Measurements from ENCODE around the gene BICD2.
"Not testable (repeated sequence)": the region's sequence is repeated elsewhere in the genome, so short reads cannot be mapped to it uniquely, and the experiment has no call there.

BICD2 gene

DNA sequence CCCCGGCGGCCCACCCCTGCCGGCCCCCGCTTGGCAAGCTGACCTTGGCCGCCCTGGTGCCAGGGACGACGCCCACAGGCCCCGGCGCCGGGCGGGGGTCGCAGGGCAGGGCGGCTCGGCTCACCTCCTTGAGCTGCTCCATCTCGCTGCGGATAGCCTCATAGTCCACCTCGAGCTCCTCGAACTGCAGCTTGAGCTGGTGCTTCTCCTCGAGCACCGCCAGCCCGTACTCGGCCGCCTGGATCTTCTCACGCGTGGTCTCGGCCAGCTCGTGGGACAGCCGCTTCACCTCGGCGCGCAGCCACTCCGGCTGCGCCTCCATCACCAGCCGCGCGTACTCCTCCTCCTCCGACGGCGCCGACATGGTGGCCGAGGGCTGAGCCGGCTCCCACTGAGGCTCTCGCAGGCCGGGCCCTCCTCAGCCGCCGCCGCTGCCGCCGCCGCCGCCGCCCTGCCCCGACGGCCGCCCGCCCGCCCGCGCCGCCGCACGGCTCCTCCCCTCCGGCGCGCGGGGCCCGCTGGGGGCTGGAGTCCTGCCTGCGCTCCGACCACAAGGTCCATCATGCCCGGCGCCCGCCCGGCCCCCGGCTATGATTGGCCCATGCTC lies at the start of gene BICD2:
BICD2 (minus strand) TSS at position 453 of the 607 bp plus-strand sequence; CDS start at position 364, 89 bp downstream.
- DNase-seq (ENCODE audit: low read depth in 2 of 2) = peak in 1 of 2 donors; percentile 93

- DNase-seq (ENCODE audit: low read depth in 2 of 2) = not testable (repeated sequence)
These were observed 45.1 kb upstream of the BICD2 start for GRCh38 chr9:92809629-92810326.

DNA sequence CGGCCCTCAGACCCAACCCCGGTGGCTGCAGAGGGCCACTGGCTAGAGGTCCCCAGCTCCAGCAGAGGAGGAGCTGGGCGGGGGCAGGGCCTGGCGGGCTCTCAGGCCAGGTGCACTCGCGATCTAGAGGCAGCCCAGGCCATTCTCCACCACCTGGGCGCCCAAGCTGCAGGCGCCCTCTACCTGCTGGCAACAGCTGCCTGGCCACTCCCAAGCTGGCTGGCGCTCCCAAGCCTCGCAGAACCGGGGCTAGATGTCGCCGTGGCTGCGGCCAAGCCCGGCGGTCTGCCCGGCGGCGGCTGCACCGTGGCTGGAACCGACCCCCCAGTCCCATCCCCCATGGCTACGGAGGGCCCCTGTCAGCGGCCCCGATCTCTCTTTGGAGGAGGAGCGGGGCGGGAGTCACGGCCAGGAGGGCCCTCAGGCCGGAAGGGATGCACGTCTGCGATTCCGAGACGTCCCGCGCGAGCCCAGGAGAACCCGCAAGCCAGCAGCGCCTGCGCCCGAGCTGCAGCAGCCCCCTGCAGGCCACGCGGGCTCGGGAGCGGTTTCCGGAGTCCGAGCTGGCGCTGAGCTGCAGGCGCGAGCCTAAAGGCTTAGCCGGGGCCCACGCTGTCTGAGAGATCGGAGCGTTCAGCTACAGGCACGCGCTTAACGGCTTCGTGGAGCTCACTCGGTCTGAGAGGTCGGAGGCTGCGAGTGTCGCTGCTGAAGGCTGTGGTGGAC lies 44.3 kb upstream of the BICD2 start:
- peak; percentile 17 to 49 for DNase-seq (ENCODE audit: low read depth in 2 of 2)

- DNase-seq (ENCODE audit: low read depth in 2 of 2) = peak; percentile 13 to 15
These were observed 43.4 kb upstream of the BICD2 start for GRCh38 chr9:92807757-92808725.

DNA sequence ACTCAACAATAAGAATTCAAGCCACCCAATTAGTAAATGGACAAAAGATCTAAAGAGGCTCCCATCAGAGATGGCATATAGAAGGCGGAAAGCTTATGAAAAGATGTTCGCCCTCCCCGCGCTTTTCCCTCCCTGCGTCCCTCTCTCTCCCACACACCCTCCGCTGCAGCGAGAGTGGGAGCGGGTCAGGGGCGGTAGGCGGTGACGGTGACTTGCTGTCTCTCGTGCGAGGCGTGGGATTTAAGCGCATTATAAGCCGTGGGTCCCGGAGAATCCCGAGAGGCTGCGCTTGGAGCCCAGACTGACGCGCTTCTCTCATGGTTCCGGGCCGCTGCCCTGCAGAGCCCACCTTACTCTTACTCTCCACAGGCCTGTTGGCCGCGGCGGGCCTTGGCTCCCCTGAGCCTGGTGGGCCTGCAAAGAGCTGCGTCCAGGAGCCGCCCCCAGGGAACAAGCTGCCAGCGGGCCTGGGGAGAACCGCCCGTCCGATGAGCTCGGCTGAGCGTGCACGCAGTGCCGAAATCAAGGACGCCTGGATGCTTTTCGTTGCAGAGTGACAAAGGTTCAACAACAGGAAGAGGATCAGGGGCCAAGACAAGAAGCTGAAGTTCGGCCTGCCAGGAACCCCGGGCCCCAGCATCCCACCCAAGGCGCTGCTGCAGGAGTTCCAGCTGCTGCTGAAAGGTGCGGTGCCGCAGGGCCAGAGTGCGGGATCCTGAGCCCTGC lies 42.6 kb upstream of the BICD2 start:
- no peak for DNase-seq (ENCODE audit: low read depth in 2 of 2)

DNA sequence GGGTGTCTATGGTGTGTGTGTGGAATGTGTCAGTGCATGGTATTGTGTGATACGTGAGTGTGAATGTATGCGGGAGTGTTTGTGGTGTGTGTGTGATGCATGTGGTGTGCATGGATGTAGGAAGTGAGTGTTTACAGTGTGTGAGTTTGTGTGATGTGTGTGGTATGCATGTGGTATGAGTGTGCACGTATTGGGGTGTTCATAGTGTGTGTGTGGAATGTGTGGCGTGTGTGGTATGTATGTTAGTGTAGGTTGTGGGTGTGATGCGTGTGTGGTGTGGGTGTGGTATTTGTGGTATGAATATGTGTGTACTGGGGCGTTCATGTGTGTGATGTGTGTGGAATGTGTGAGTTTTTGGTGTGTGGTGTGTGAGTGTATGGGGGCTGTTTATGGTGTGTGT lies 40.1 kb upstream of the BICD2 start:
- no peak for DNase-seq (ENCODE audit: low read depth in 2 of 2)

DNA sequence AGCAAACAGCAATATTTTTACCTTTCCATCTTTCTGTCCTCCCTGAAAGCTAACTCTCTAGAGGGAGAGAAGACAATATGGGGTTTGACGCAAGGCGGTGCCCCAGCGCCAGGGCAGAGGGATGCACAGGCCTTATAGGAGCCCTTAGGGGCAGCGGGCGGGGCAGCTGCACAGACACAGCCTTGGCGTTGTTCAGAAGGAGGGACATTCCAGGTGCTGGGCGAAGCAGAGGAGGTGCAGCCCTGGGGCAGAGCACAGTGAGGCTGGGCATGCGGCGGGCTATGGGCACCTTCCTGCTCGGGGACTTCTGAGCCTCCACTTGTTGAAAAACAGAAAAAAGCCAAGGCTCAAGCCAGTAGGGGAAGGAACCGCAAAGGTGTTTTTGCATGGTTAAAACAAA lies 33.7 kb upstream of the BICD2 start:
- no peak for DNase-seq (ENCODE audit: low read depth in 2 of 2)

DNA sequence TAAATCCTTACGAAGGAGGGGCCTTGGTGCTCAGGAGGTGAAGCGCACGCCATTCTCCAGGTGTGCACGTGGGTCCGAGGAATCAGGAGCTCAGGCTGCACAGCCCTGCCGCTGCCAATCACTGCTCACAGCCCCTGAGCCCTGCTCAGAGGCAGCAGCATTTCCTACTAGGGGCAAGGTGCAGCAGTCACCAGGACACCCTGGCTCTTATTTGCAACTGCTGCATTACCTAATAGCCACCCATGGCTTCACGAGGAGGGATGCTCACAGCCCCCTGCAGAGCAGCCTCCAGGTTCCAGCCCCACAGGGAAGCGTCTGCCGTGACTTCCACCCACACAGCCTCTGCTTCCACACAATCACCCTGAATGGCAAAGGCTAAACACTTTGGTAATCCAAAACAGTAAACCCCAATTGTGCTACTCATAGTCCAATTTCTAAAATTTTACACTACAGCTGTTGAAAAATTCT lies 31.7 kb upstream of the BICD2 start:
- not testable (repeated sequence) for DNase-seq (ENCODE audit: low read depth in 2 of 2)

DNA sequence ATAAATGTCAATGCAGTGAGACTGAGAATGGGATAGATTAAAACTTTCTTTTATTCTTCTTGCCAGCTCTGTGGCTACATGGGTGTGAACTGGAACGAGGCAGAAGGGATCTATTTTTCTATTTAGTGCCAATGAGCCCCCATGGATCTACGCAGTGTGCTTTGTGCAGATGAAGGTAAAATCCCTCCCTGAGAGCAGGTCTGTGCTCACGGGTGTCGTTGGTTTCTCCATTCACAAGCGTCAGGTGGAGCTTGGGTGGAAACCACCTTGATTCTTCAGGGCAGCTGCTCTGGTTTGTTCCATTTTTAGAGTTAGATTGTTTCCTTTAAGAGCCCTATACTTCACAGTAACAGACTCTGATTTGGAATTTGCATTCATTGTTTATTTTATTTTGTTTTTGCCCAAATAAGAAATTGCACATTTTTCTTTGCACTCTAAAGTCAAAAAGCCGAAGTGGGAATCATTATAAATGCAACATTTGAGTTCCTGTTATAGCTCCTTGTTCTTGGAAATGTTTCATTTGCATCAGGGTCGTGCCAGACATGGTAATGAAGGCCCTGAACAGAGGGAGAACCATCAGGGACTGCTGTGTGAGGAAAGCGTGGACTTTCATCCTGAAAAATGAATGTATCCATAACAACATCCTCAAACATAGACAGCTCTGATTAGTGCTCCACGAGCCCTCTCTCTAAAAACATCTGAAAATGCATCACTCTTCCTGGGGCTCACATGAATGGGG lies 31.1 kb upstream of the BICD2 start:
- no peak for DNase-seq (ENCODE audit: low read depth in 2 of 2)

DNA sequence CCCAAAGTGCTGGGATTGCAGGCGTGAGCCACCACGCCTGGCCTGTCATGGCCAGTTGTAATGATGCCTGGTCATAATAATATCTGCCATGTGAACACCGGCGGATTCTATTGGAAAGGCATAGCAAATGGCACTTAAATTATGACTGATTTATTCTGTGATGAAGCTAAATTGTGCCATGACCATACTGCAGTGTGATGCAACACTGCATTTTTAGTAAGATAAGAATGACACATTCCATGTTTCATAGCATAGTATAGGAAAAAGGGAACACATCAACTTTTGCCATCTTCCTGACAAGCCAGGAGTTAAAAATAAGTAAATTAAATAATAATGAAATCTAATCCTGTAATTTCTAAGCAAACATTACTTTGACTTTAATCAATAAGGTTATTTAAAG lies 30.4 kb upstream of the BICD2 start:
- DNase-seq (ENCODE audit: low read depth in 2 of 2) = no peak

- no peak for DNase-seq (ENCODE audit: low read depth in 2 of 2)
These were observed 29.8 kb upstream of the BICD2 start for GRCh38 chr9:92794426-92794825.

DNA sequence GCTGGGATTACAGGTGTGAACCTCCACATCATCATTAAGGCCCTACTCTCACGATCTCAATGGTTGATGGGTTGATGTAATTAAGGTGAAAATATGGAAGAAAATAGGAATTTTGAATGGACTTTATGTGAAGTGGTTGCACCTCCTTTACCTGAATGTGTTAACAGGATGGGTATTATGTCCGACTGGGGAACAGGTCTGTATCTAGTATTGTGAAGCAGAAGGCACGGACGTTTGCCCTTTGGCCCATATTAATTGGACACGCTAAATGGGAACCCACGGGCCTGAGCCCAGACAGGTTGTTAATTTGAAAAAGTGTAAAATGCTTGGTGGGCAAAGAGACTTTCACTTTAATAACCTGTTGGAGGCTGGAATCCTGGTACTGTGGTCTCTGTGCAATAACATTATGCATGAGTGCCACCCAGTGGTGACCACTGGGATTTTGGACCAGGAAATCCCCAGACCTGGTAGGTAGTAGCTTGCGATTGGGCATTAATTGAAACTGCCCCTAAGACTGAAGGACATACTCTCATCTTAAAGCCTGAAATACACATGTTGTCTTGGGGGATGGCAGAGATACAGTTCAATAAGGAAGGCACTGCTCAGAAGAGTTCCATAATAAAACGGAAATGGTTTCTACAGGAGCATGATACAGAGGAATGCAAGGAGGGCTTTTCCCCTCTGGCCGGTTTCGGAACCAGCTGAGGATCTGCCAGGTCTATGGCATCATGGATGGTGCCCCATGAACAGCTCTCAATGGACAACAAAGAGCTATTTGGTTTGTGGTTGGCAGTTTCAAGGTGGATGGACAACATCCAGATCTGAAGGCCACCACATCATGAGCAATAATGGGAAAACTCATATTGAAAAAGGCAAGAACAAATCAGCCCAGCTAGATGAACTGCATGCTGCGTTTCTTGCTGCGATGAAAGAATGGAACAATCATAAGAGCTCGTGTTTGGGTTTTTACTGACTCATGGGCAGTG lies 26.2 kb upstream of the BICD2 start:
- peak; percentile 54 to 65 for DNase-seq (ENCODE audit: low read depth in 2 of 2)

GRCh38 chr9:92786298-92786697 lies 21.7 kb upstream of the BICD2 start:
- DNase-seq (ENCODE audit: low read depth in 2 of 2) = no peak

- no peak for DNase-seq (ENCODE audit: low read depth in 2 of 2)
These were observed 17.3 kb upstream of the BICD2 start for GRCh38 chr9:92781899-92782298.

DNA sequence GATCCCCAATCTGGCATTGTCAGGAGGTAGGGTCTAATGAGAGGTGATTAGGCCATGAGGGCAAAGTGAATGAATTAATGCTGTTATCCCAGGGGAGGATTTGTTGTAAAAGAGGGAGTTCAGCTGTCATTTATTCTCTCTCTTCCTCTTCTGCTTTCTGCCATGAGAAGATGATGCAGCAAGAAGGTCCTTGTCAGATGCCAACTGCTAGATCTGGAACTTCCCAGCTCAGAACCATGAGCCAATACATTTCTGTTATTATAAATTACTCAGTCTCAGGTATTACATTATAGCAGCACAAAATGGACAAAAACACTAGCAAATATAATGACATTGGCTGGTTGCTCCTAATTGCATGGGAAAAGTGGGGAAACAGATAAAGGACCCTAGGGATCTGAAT lies 15.6 kb upstream of the BICD2 start:
- no peak for DNase-seq (ENCODE audit: low read depth in 2 of 2)

DNA sequence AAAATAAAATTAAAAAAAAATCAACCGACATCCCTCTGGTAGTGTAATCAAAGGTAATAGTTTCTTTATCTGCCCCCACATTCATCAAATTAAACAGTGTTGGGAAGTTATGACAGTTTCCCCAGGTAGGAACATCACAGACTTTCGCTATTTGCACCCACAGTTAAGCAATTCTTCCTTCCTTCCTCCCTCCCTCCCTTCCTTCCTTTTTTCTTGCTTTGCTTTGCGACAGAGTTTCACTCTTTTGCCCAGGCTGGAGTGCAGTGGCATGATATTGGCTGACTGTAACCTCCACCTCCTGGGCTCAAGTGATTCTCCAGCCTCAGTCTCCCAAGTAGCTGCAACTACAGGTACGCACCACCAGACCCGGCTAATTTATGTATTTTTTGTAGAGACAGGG lies 10.8 kb upstream of the BICD2 start:
- DNase-seq (ENCODE audit: low read depth in 2 of 2) = no peak

DNA sequence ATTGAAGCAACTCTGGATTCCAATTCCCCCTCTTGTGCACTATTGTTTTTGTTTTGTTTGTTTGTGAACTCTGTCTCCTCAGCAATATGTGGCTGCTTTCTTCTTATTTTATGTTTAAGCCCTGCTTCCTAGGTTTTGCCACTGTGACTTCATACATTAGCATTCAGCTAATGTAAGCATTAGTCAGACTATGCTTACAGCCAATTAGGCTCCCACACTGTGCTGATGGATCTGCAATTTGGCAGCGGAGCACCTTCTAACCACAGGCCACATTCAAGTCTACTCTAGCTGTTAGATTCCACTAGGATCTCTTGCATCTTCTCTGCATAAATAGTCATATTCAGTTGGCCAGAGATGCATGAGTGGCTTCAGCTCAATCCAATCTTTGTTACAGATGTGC lies 9.6 kb upstream of the BICD2 start:
- no peak for DNase-seq (ENCODE audit: low read depth in 2 of 2)

GRCh38 chr9:92773810-92774209 lies 9.2 kb upstream of the BICD2 start:
- no peak for DNase-seq (ENCODE audit: low read depth in 2 of 2)

- DNase-seq (ENCODE audit: low read depth in 2 of 2) = no peak
These were observed 6.7 kb upstream of the BICD2 start for GRCh38 chr9:92771309-92771708.

All from activated CD4-positive, alpha-beta T cell treated with anti-CD3 and anti-CD28 coated beads for 24 hours (primary cell).